OCI-LY3 (cell line): Measurements from ENCODE around the gene SLC12A7.

ENCODE experiments used
- H2AFZ ChIP-seq: fragments of 200-600, 300-600 bp; shearing (Covaris generic); 2 replicates; pipeline ENCODE4 v1.6.0; 2014; ENCODE audit warnings: antibody characterized with exemption, low read depth, low read length
- H3K27ac ChIP-seq: fragments of 200-600, 300-600 bp; sonication (generic); 2 replicates; pipeline ENCODE4 v1.5.1; 2014; ENCODE audit warnings: mild to moderate bottlenecking, low read length, moderate library complexity, mixed read lengths
- H3K27me3 ChIP-seq: fragments of 200-600, 300-600 bp; sonication (generic); 2 replicates; pipeline ENCODE4 v1.6.1; 2014; ENCODE audit warnings: low read depth, low read length, mixed read lengths
- H3K36me3 ChIP-seq: fragments of 200-600, 300-600 bp; sonication (generic); replicated peaks from 2 replicates; pipeline ENCODE3; 2014; ENCODE audit warnings: low read depth, low read length, mixed read lengths
- H3K4me1 ChIP-seq: fragments of 300-600, 200-600 bp; sonication (generic); 2 replicates; pipeline ENCODE4 v1.6.1; 2014; ENCODE audit warnings: low read length, mixed read lengths
- H3K4me2 ChIP-seq: fragments of 200-600, 300-600 bp; sonication (generic); 2 replicates; pipeline ENCODE4 v1.6.1; 2014; ENCODE audit warnings: low read length, mixed read lengths
- H3K4me3 ChIP-seq: fragments of 300-600, 200-600 bp; sonication (generic); 2 replicates; pipeline ENCODE4 v1.5.1; 2014; ENCODE audit warnings: antibody characterized with exemption, mild to moderate bottlenecking, low read length, moderate library complexity
- H3K79me2 ChIP-seq: fragments of 300-600, 200-600 bp; shearing (Covaris generic); 2 replicates; pipeline ENCODE4 v1.6.1; 2014; ENCODE audit warnings: mild to moderate bottlenecking, low read length, mixed read lengths
- H3K9ac ChIP-seq: fragments of 300-600, 200-600 bp; shearing (Covaris generic); 2 replicates; pipeline ENCODE4 v1.6.0; 2014; ENCODE audit warnings: mild to moderate bottlenecking, low read length, moderate library complexity
- H3K9me3 ChIP-seq: fragments of 200-600, 300-600 bp; shearing (Covaris generic); 2 replicates; pipeline ENCODE4 v1.6.1; 2014; ENCODE audit warnings: low read length, mixed read lengths; ENCODE audit not compliant: insufficient read depth
- H4K20me1 ChIP-seq: fragments of 200-600, 300-600 bp; sonication (generic); 2 replicates; pipeline ENCODE4 v1.6.1; 2016; ENCODE audit warnings: low read length, mixed read lengths; ENCODE audit not compliant: insufficient read depth
- EZH2phosphoT487 ChIP-seq: fragments of 200-600 bp; shearing (Covaris generic); IDR thresholded peaks from 2 replicates; pipeline ENCODE4 v1.6.1; 2018; ENCODE audit warnings: antibody characterized with exemption, mixed run types, low read depth
- TF ChIP-seq, protein P1 (sequence below): fragments of 200-600, 300-600 bp; sonication (generic); IDR thresholded peaks from 2 replicates; pipeline ENCODE4 v1.5.1; 2014; ENCODE audit warnings: antibody characterized with exemption, low read length, low read depth

SLC12A7 gene

DNA sequence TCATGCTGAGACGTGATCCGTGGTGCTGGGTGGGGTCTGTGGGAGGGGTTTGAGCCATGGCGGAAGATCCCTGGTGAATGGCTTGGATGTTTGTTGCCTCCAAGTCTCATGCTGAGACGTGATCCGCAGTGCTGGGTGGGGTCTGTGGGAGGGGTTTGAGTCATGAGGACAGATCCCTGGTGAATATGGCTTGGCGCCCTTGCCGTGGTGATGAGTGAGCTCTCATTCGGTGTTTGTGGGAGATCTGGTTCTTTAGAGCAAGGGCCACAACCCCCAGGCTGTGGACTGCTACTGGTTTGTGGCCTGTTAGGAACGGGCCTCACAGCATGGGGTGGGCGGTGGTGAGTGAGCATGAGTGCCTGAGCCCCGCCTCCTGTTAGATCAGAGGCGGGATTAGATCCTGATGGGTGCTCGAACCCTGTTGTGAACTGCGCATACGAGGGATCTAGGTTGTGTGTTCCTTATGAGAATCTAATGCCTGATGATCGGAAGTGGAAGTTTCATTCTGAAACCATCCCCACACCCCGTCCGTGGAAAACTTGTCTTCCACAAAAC is 72.1 kb downstream of the SLC12A7 start:
- no peaks in the 10 kb centered on the region for H3K9me3 ChIP-seq
- no peaks in the 10 kb centered on the region for H3K4me1 ChIP-seq
- H4K20me1 ChIP-seq: no peaks in the 10 kb centered on the region
- no peak overlapping the region for H2AFZ ChIP-seq
- no peaks in the 10 kb centered on the region for H3K27me3 ChIP-seq
- H3K4me3 ChIP-seq: no peak overlapping the region
- H3K36me3 ChIP-seq: no peaks in the 10 kb centered on the region
- H3K79me2 ChIP-seq: no peaks in the 10 kb centered on the region
- no peak overlapping the region for H3K4me2 ChIP-seq
- no peak overlapping the region for H3K9ac ChIP-seq
- no peak overlapping the region for H3K27ac ChIP-seq
- no peak for TF ChIP-seq EZH2phosphoT487
- TF ChIP-seq, protein P1, sequence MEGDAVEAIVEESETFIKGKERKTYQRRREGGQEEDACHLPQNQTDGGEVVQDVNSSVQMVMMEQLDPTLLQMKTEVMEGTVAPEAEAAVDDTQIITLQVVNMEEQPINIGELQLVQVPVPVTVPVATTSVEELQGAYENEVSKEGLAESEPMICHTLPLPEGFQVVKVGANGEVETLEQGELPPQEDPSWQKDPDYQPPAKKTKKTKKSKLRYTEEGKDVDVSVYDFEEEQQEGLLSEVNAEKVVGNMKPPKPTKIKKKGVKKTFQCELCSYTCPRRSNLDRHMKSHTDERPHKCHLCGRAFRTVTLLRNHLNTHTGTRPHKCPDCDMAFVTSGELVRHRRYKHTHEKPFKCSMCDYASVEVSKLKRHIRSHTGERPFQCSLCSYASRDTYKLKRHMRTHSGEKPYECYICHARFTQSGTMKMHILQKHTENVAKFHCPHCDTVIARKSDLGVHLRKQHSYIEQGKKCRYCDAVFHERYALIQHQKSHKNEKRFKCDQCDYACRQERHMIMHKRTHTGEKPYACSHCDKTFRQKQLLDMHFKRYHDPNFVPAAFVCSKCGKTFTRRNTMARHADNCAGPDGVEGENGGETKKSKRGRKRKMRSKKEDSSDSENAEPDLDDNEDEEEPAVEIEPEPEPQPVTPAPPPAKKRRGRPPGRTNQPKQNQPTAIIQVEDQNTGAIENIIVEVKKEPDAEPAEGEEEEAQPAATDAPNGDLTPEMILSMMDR: no peak

DNA sequence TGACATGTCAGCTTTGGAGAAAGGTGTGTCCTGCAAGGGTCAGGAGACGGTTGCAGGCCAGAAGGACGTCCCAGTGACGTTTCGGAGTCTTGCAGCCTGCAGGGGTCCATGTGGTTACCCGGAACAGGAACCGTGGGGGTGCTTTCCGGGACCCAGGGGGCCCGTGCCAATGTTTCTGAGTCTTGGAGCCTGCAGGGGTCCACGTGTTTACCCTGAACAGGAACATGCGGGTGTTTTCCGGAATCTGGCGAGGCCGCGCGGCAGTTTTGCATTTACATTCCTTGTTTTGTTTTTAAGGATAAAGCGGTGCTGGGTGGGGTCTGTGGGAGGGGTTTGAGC is 72.7 kb downstream of the SLC12A7 start:
- TF ChIP-seq EZH2phosphoT487: no peak
- TF ChIP-seq, protein P1: no peak
- no peaks in the 10 kb centered on the region for H3K4me1 ChIP-seq
- no peak overlapping the region for H3K27ac ChIP-seq
- H3K4me2 ChIP-seq: no peak overlapping the region
- H2AFZ ChIP-seq: no peak overlapping the region
- H3K36me3 ChIP-seq: no peaks in the 10 kb centered on the region
- no peak overlapping the region for H3K4me3 ChIP-seq
- H4K20me1 ChIP-seq: no peaks in the 10 kb centered on the region
- no peaks in the 10 kb centered on the region for H3K27me3 ChIP-seq
- no peaks in the 10 kb centered on the region for H3K9me3 ChIP-seq
- no peak overlapping the region for H3K9ac ChIP-seq
- H3K79me2 ChIP-seq: no peaks in the 10 kb centered on the region

DNA sequence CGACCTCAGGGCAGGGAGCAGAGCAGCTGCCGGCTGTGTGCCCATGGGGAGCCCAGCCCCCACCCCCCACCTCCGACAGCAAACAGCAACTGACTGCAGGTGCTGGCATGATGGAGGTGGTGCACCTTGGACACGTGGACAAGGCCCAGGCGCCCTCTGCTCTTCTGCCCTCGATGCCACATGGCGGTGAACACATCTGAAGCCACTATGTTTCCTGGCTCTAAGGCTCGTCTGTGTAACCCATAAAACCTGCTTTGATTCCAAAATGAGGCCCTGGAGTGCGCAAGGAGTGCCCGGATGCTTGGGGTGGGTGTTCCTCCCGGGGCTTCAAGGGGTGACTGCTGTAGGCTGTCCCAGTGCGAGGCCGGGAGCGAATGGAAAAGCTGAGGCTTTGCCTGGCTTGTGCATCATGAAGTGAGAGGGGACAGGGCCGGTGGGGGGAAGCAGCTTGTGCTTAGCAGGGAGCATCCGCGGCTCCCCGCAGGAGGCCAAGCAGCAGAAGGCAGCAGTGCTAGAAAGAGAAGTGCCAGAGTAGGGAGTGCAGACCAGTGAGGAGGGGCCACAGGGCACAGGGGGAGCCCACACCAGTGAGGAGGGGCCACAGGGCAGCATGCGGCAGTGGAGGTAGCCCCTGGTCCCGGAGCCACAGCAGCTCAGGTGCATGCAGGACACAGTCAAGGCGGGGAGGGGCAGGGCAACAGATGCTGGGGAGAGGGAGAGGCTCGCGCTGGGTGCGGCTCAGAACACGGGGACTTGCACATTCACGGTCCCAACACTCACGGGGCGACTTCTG is 73.2 kb downstream of the SLC12A7 start:
- Histone ChIP-seq H3K4me1 (no peaks in the 10 kb centered on the region), H4K20me1 (no peaks in the 10 kb centered on the region), H3K27ac (no peak overlapping the region), H3K9ac (no peak overlapping the region), H2AFZ (no peak overlapping the region), H3K36me3 (no peaks in the 10 kb centered on the region), H3K4me3 (no peak overlapping the region), H3K9me3 (no peaks in the 10 kb centered on the region), H3K79me2 (no peaks in the 10 kb centered on the region), H3K27me3 (no peaks in the 10 kb centered on the region), H3K4me2 (no peak overlapping the region)
- TF ChIP-seq, protein P1: no peak
- TF ChIP-seq EZH2phosphoT487: no peak

GRCh38 chr5:1037671-1038416 is 74.0 kb downstream of the SLC12A7 start:
- Histone ChIP-seq H3K4me2 (no peak overlapping the region), H3K27me3 (no peaks in the 10 kb centered on the region), H2AFZ (no peak overlapping the region), H3K9me3 (no peaks in the 10 kb centered on the region), H4K20me1 (no peaks in the 10 kb centered on the region), H3K4me3 (no peak overlapping the region), H3K9ac (no peak overlapping the region), H3K27ac (no peak overlapping the region), H3K4me1 (no peaks in the 10 kb centered on the region), H3K79me2 (no peaks in the 10 kb centered on the region), H3K36me3 (no peaks in the 10 kb centered on the region)
- TF ChIP-seq, protein P1: no peak
- TF ChIP-seq EZH2phosphoT487: no peak
